ENCODE data around the gene DCTN2. TPM values are rescaled to one million over a fixed set of nuclear protein-coding genes. Genes with fewer than 3 reads are reported as not detected.

The DCTN2 gene
- total RNA-seq, 1 donor from 2014 or later, result 91.8 TPM

- intact Hi-C loops (cut with micrococcal nuclease), result loop anchor here (2.0 kb wide), 1 partner anchor 51 kb away; the partner anchor contains the start of gene R3HDM2
- peaks cover 62% of the 10 kb centered on the region for H3K4me1 Mint-ChIP-seq
- ChIA-PET POLR2A (interaction anchor here (1.0 to 8.3 kb wide), 2 partner anchors 20 to 35 kb away, joined by 3 to 133 read pairs; partner anchors contain the start of gene GLI1), CTCF (interaction anchor here (0.7 to 1.7 kb wide), 2 partner anchors 29 to 190 kb away, joined by 3 to 5 read pairs; no protein-coding TSS in a partner anchor)
- DNase-seq (no peak), ATAC-seq (ENCODE audit: low read depth) (no peak)
- no peak for TF ChIP-seq CTCF (IDR thresholded peaks at IDR 0.05)
- H3K27me3 Mint-ChIP-seq, result no peaks in the 10 kb centered on the region
- H3K4me3 Mint-ChIP-seq, result no peak overlapping the region
- H3K36me3 Mint-ChIP-seq (ENCODE audit: low read depth), result no peaks in the 10 kb centered on the region
- no peaks in the 10 kb centered on the region for H3K9me3 Mint-ChIP-seq
- peak overlapping the region; percentile 100 for H3K27ac Mint-ChIP-seq
Measured at GRCh38 chr12:57481671-57482070, 65.3 kb downstream of the DCTN2 start.

Other genes with a start within 250 kb of the DCTN2 start
- gene R3HDM2, start 116.1 kb downstream of the DCTN2 start, total RNA-seq, result 74.2 and 75.6 TPM in 2 replicates
- 0.10 TPM in 1 of 2 replicates, not detected in the other for gene INHBC, start 112.4 kb downstream of the DCTN2 start, total RNA-seq
- gene INHBE, start 91.9 kb downstream of the DCTN2 start, total RNA-seq, result 0.07 and 0.29 TPM in 2 replicates
- gene GLI1, start 87.4 kb downstream of the DCTN2 start, total RNA-seq, result 0.51 and 1.3 TPM in 2 replicates
- 98.8 and 104 TPM in 2 replicates for gene ARHGAP9, start 67.3 kb downstream of the DCTN2 start, total RNA-seq
- gene MARS1, start 59.1 kb downstream of the DCTN2 start, total RNA-seq, result 368 and 425 TPM in 2 replicates
- 30.5 and 34.3 TPM in 2 replicates for gene DDIT3, start 26.7 kb downstream of the DCTN2 start, total RNA-seq
- 96.0 and 105 TPM in 2 replicates for gene MBD6, start 24.4 kb downstream of the DCTN2 start, total RNA-seq
- gene KIF5A, start 2.9 kb upstream of the DCTN2 start, total RNA-seq, result 0.13 and 0.15 TPM in 2 replicates
- 16.5 and 17.9 TPM in 2 replicates for gene PIP4K2C, start 44.0 kb upstream of the DCTN2 start, total RNA-seq
- 3.7 and 3.9 TPM in 2 replicates for gene DTX3, start 57.6 kb upstream of the DCTN2 start, total RNA-seq
- gene ARHGEF25, start 64.2 kb upstream of the DCTN2 start, total RNA-seq, result not detected in 2 replicates
- gene B4GALNT1, start 86.0 kb upstream of the DCTN2 start, total RNA-seq, result 0.31 and 0.51 TPM in 2 replicates
- 166 TPM in 2 replicates for gene OS9, start 146.9 kb upstream of the DCTN2 start, total RNA-seq
- 17.5 and 18.5 TPM in 2 replicates for gene AGAP2, start 191.6 kb upstream of the DCTN2 start, total RNA-seq
- gene TSPAN31, start 197.8 kb upstream of the DCTN2 start, total RNA-seq, result 35.8 and 37.6 TPM in 2 replicates
- 95.7 and 95.9 TPM in 2 replicates for gene CDK4, start 205.1 kb upstream of the DCTN2 start, total RNA-seq
- gene MARCHF9, start 207.9 kb upstream of the DCTN2 start, total RNA-seq, result 54.1 and 58.2 TPM in 2 replicates
- 2.4 and 2.5 TPM in 2 replicates for gene CYP27B1, start 219.9 kb upstream of the DCTN2 start, total RNA-seq
- 32.2 and 40.7 TPM in 2 replicates for gene METTL1, start 224.9 kb upstream of the DCTN2 start, total RNA-seq
- gene EEF1AKMT3, start 225.4 kb upstream of the DCTN2 start, total RNA-seq, result 0.60 and 1.2 TPM in 2 replicates
- gene TSFM, start 235.6 kb upstream of the DCTN2 start, total RNA-seq, result 28.4 and 33.4 TPM in 2 replicates

Measured in activated B cell treated with CpG ODN at 0.5 μM for 24 hours (primary cell).